H9 (cell line): ENCODE results near the gene THRB. TPM values are rescaled to one million over a fixed set of nuclear protein-coding genes. Genes with fewer than 3 reads are reported as not detected.

Source experiments
- DNase-seq: peaks from one replicate; pipeline ENCODE4 v3.0.0-alpha.2; 2017
- H2AFZ ChIP-seq: one replicate; pipeline ENCODE4 v1.6.1; 2013; ENCODE audit warnings: mild to moderate bottlenecking, low read length, control low read depth, moderate library complexity
- H2AK5ac ChIP-seq: 2 replicates; pipeline ENCODE4 v1.6.1; 2013; ENCODE audit warnings: low read length, control low read depth, mixed read lengths; ENCODE audit not compliant: insufficient read length
- H2BK120ac ChIP-seq: one replicate; pipeline ENCODE4 v1.6.1; 2013; ENCODE audit warnings: low read depth, mild to moderate bottlenecking, low read length, control low read depth, inconsistent platforms; ENCODE audit not compliant: poor library complexity, severe bottlenecking
- H2BK12ac ChIP-seq: 2 replicates; pipeline ENCODE4 v1.6.1; 2013; ENCODE audit warnings: low read length, control low read depth, mixed read lengths, low read depth; ENCODE audit not compliant: insufficient read length
- H2BK15ac ChIP-seq: 2 replicates; pipeline ENCODE4 v1.6.1; 2013; ENCODE audit warnings: low read depth, low read length, control low read depth
- H2BK20ac ChIP-seq: one replicate; pipeline ENCODE4 v1.6.1; 2013; ENCODE audit warnings: low read depth, mild to moderate bottlenecking, low read length, control low read depth, inconsistent platforms; ENCODE audit not compliant: poor library complexity, severe bottlenecking
- H2BK5ac ChIP-seq: 2 replicates; pipeline ENCODE4 v1.6.1; 2013; ENCODE audit warnings: low read length, control low read depth, mixed read lengths; ENCODE audit not compliant: insufficient read length
- H3K14ac ChIP-seq: 2 replicates; pipeline ENCODE4 v1.6.1; 2013; ENCODE audit warnings: low read length, control low read depth; ENCODE audit not compliant: insufficient read depth
- H3K18ac ChIP-seq: 2 replicates; pipeline ENCODE4 v1.6.1; 2013; ENCODE audit warnings: low read depth, mild to moderate bottlenecking, mixed read lengths, low read length, control low read depth; ENCODE audit not compliant: insufficient read length
- H3K23ac ChIP-seq: 2 replicates; pipeline ENCODE4 v1.6.1; 2013; ENCODE audit warnings: low read length, control low read depth, mixed read lengths, low read depth; ENCODE audit not compliant: insufficient read length
- H3K23me2 ChIP-seq: 2 replicates; pipeline ENCODE4 v1.6.1; 2013; ENCODE audit warnings: low read depth, mild to moderate bottlenecking, mixed read lengths, low read length, control low read depth; ENCODE audit not compliant: insufficient read length, poor library complexity, severe bottlenecking
- H3K27ac ChIP-seq: 2 replicates; pipeline ENCODE4 v1.5.1; 2013; ENCODE audit warnings: low read length, control low read depth, mixed read lengths, low read depth; ENCODE audit not compliant: insufficient read length
- H3K27me3 ChIP-seq: 2 replicates; pipeline ENCODE4 v1.6.1; 2013; ENCODE audit warnings: low read length, control low read depth, inconsistent platforms; ENCODE audit not compliant: insufficient read depth
- H3K4ac ChIP-seq: 2 replicates; pipeline ENCODE4 v1.6.1; 2013; ENCODE audit warnings: low read depth, mild to moderate bottlenecking, control low read depth, inconsistent platforms, low read length, moderate library complexity
- H3K4me1 ChIP-seq: 2 replicates; pipeline ENCODE4 v1.6.1; 2013; ENCODE audit warnings: low read length, control low read depth, inconsistent platforms; ENCODE audit not compliant: insufficient read depth
- H3K4me2 ChIP-seq: 2 replicates; pipeline ENCODE4 v1.6.1; 2013; ENCODE audit warnings: low read length, control low read depth, mixed read lengths; ENCODE audit not compliant: insufficient read length, insufficient read depth
- H3K56ac ChIP-seq: 2 replicates; pipeline ENCODE4 v1.6.1; 2013; ENCODE audit warnings: low read depth, mild to moderate bottlenecking, mixed read lengths, low read length, control low read depth; ENCODE audit not compliant: insufficient read length
- H3K79me1 ChIP-seq: 2 replicates; pipeline ENCODE4 v1.6.1; 2013; ENCODE audit warnings: low read depth, mild to moderate bottlenecking, moderate library complexity, low read length, control low read depth, inconsistent platforms; ENCODE audit not compliant: insufficient read depth, poor library complexity, severe bottlenecking
- H3K79me2 ChIP-seq: 2 replicates; pipeline ENCODE4 v1.6.1; 2013; ENCODE audit warnings: low read length, control low read depth, inconsistent platforms; ENCODE audit not compliant: insufficient read depth
- H3K9ac ChIP-seq: 2 replicates; pipeline ENCODE4 v1.6.1; 2013; ENCODE audit warnings: low read length, control low read depth, mixed read lengths; ENCODE audit not compliant: insufficient read length; ENCODE audit errors: extremely low read depth
- H3K9me3 ChIP-seq: one replicate; pipeline ENCODE4 v1.6.1; 2013; ENCODE audit warnings: low read depth, low read length, inconsistent platforms; ENCODE audit not compliant: control insufficient read depth
- H3T11ph ChIP-seq: one replicate; pipeline ENCODE4 v1.6.1; 2013; ENCODE audit warnings: mild to moderate bottlenecking, low read length, control low read depth, inconsistent platforms
- H4K20me1 ChIP-seq: one replicate; pipeline ENCODE4 v1.6.1; 2013; ENCODE audit not compliant: control insufficient read depth, insufficient read length, insufficient read depth
- H4K5ac ChIP-seq: 2 replicates; pipeline ENCODE4 v1.6.1; 2013; ENCODE audit warnings: low read depth, mild to moderate bottlenecking, mixed read lengths, low read length, control low read depth; ENCODE audit not compliant: insufficient read length
- H4K8ac ChIP-seq: replicated peaks from 2 replicates; pipeline ENCODE4 v1.6.1; 2013; ENCODE audit warnings: low read length, control low read depth, mixed read lengths, low read depth; ENCODE audit not compliant: insufficient read length
- H4K91ac ChIP-seq: 2 replicates; pipeline ENCODE4 v1.6.1; 2013; ENCODE audit warnings: low read depth, mild to moderate bottlenecking, moderate library complexity, mixed read lengths, low read length, control low read depth; ENCODE audit not compliant: insufficient read length
- H3K27ac Mint-ChIP-seq, 3 experiments: 2 replicates in 2 of 3; 3 replicates in 1 of 3; pipeline ENCODE4 v1.8.0; 2020 to 2021; ENCODE audit warnings: mixed read lengths in 3 of 3, mild to moderate bottlenecking in 1 of 3, moderate library complexity in 1 of 3
- H3K27me3 Mint-ChIP-seq: 2 replicates; pipeline ENCODE4 v1.8.0; 2021; ENCODE audit warnings: low read depth, mild to moderate bottlenecking, moderate library complexity, mixed read lengths
- H3K36me3 Mint-ChIP-seq, 3 experiments: 2 replicates in 2 of 3; 3 replicates in 1 of 3; pipeline ENCODE4 v1.8.0; 2020 to 2021; ENCODE audit warnings: low read depth in 3 of 3, mixed read lengths in 3 of 3; ENCODE audit not compliant: insufficient read depth in 1 of 3
- H3K4me1 Mint-ChIP-seq, 2 experiments: 2 replicates each; pipeline ENCODE4 v1.8.0; 2020; ENCODE audit warnings: mixed read lengths in 2 of 2
- H3K4me3 Mint-ChIP-seq, 2 experiments: 2 replicates in 1 of 2; 3 replicates in 1 of 2; pipeline ENCODE4 v1.8.0; 2020 to 2021; ENCODE audit warnings: mild to moderate bottlenecking in 2 of 2, mixed read lengths in 2 of 2, moderate library complexity in 1 of 2
- H3K9me3 Mint-ChIP-seq, 2 experiments: 2 replicates in 1 of 2; 3 replicates in 1 of 2; pipeline ENCODE4 v1.8.0; 2020; ENCODE audit warnings: mild to moderate bottlenecking in 2 of 2, mixed read lengths in 2 of 2, moderate library complexity in 1 of 2
- WGBS: extraction: QIAGEN DNeasy Blood & Tissue Kit; methylation state at CpG from one replicate; pipeline ENCODE4 v1.1.7; 2013; ENCODE audit warnings: missing lambda C conversion rate, low lambda C conversion rate, mixed read lengths; ENCODE audit not compliant: insufficient read length; ENCODE audit errors: extremely low coverage; 5-methylcytosine and 5-hydroxymethylcytosine counted together
- total RNA-seq: library from RNA; stranded (reverse); gene quantifications from 2 replicates; pipeline ENCODE4 v1.2.1, GENCODE V29; 2021
- TF ChIP-seq, protein P1 (sequence below): fragments of 200-600 bp; sonication (generic); conservative IDR thresholded peaks from 3 replicates; pipeline ENCODE4 v1.8.0; 2021; ENCODE audit warnings: antibody characterized with exemption, mild to moderate bottlenecking

Gene THRB
- total RNA-seq, 1 experiment from 2014 or later, result 8.6 TPM

DNA sequence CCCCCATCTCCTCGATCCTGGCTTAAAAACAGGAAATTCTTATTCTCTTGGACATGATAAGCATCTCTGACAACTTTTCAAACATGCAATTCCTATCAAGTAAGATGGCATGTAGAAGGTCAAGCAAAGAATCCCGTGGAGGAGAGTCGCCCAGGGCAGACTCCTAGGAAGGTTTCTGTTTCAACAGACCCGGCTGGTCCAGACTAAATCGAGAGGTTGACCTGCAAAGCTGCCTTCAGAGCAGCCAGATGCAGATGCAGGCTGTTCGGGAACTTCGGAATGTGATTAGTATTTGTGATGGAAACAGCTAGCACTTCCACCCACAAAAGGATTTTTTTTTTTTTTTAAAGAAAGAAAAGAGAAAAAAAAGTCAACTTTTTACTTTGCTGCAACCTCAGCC, 332.8 kb downstream of the THRB start:
- H3K27ac ChIP-seq, result no peak overlapping the region
- H3K79me2 ChIP-seq, result no peaks in the 10 kb centered on the region
- no peak overlapping the region for H3K23ac ChIP-seq
- H2BK120ac ChIP-seq, result no peak overlapping the region
- Mint-ChIP-seq H3K9me3 (no peaks in the 10 kb centered on the region), H3K4me1 (peaks cover 36 to 45% of the 10 kb centered on the region in 2 experiments), H3K27me3 (no peaks in the 10 kb centered on the region), H3K4me3 (peak overlapping the region; percentile 11 to 35; a peak in 3 of 5 replicates), H3K36me3 (no peaks in the 10 kb centered on the region), H3K27ac (peak overlapping the region in 1 of 3 experiments; percentile 87; a peak in 2 of 7 replicates)
- H3K4ac ChIP-seq, result no peak overlapping the region
- H4K8ac ChIP-seq, result no peak overlapping the region
- peaks cover 10% of the 10 kb centered on the region for H3K4me1 ChIP-seq
- H3T11ph ChIP-seq, result no peak overlapping the region
- DNase-seq, result peak; percentile 55
- no peak overlapping the region for H2BK15ac ChIP-seq
- WGBS, result no CpG with 5 or more reads among the region's 7 CpGs
- no peak overlapping the region for H4K5ac ChIP-seq
- no peak overlapping the region for H2AFZ ChIP-seq
- no peaks in the 10 kb centered on the region for H3K79me1 ChIP-seq
- H4K20me1 ChIP-seq, result no peaks in the 10 kb centered on the region
- H2BK5ac ChIP-seq, result no peak overlapping the region
- H3K4me2 ChIP-seq, result peak overlapping the region; percentile 22
- H3K18ac ChIP-seq, result no peak overlapping the region
- H3K14ac ChIP-seq, result no peak overlapping the region
- no peak overlapping the region for H2BK20ac ChIP-seq
- no peaks in the 10 kb centered on the region for H3K27me3 ChIP-seq
- H3K23me2 ChIP-seq, result no peaks in the 10 kb centered on the region
- no peaks in the 10 kb centered on the region for H3K9me3 ChIP-seq
- H3K9ac ChIP-seq, result no peak overlapping the region
- H3K56ac ChIP-seq, result no peak overlapping the region
- TF ChIP-seq, protein P1, sequence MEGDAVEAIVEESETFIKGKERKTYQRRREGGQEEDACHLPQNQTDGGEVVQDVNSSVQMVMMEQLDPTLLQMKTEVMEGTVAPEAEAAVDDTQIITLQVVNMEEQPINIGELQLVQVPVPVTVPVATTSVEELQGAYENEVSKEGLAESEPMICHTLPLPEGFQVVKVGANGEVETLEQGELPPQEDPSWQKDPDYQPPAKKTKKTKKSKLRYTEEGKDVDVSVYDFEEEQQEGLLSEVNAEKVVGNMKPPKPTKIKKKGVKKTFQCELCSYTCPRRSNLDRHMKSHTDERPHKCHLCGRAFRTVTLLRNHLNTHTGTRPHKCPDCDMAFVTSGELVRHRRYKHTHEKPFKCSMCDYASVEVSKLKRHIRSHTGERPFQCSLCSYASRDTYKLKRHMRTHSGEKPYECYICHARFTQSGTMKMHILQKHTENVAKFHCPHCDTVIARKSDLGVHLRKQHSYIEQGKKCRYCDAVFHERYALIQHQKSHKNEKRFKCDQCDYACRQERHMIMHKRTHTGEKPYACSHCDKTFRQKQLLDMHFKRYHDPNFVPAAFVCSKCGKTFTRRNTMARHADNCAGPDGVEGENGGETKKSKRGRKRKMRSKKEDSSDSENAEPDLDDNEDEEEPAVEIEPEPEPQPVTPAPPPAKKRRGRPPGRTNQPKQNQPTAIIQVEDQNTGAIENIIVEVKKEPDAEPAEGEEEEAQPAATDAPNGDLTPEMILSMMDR, result no peak
- no peak overlapping the region for H2AK5ac ChIP-seq
- H2BK12ac ChIP-seq, result no peak overlapping the region
- no peak overlapping the region for H4K91ac ChIP-seq
